ENCODE data around the gene AKNAD1.

- no peak for TF ChIP-seq POLR2A (IDR thresholded peaks at IDR 0.05; ENCODE audit: low read depth, low read length)
- no peak for TF ChIP-seq POLR2AphosphoS5 (IDR thresholded peaks at IDR 0.05; ENCODE audit: low read depth, low read length)
Observed at GRCh38 chr1:108884968-108885367, 28.1 kb upstream of the AKNAD1 start.

Measured in GM12892 (cell line).